ENCODE results near the gene NRXN3. TPM values are rescaled to one million over a fixed set of nuclear protein-coding genes. Genes with fewer than 3 reads are reported as not detected.
"Not testable (repeated sequence)": the region's sequence is repeated elsewhere in the genome, so short reads cannot be mapped to it uniquely, and the experiment has no call there.

Gene NRXN3
- total RNA-seq, 2 donors from 2014 or later = not detected

DNA sequence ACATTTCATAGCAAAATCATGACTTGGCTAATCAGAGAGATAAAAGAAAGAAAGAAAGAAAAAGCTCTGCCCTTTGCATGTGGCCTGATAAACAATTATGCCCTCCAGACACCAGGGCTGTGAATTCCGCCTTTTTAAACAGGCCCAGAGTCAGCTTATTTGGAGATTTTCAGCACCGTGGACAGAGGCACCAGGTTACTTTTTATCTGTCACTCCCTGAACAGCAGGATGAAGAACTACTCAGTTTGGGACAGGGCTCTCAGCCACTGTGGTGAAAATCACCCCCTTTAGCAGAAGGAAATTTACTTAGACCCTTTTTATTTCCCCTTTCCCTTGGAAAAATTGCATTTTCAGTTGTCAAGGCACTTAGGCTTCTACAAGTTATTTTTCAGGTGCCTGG, 359.9 kb downstream of the NRXN3 start:
- Mint-ChIP-seq H3K27ac (no peak overlapping the region), H3K4me3 (no peak overlapping the region)
- no peak for ATAC-seq

DNA sequence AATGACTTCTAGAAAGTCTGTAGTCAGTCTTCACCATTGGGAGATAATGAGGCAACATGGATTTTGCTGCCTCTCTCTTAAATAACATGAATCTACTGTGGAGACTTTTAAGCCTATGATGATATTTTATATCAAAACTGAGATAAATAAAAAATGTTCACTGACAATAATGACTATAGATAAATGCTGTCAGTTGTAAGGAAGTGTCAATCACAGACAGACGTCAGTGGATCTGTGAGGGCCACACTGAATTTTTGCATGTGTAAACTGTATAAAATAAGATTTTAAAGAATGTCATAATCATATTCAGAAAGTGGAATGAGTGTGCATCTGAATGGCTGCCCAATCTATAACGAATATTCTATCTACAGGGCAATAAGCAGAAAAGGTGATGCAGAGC, 364.0 kb downstream of the NRXN3 start:
- Mint-ChIP-seq H3K27me3 (no peaks in the 10 kb centered on the region), H3K4me3 (no peak overlapping the region), H3K36me3 (ENCODE audit: low read depth) (no peaks in the 10 kb centered on the region), H3K4me1 (no peaks in the 10 kb centered on the region), H3K27ac (no peak overlapping the region)
- ATAC-seq (no peak), DNase-seq (no peak)
- H3K9me3 ChIP-seq (ENCODE audit: control insufficient read depth, low read length, poor library complexity, severe bottlenecking) = no peaks in the 10 kb centered on the region

More for the DNA sequence above, 359.9 kb downstream of the NRXN3 start:
- Mint-ChIP-seq H3K4me1 (no peaks in the 10 kb centered on the region), H3K36me3 (ENCODE audit: low read depth) (no peaks in the 10 kb centered on the region), H3K27me3 (no peaks in the 10 kb centered on the region)
- H3K9me3 ChIP-seq (ENCODE audit: control insufficient read depth, low read length, poor library complexity, severe bottlenecking) = no peaks in the 10 kb centered on the region
- DNase-seq = no peak

DNA sequence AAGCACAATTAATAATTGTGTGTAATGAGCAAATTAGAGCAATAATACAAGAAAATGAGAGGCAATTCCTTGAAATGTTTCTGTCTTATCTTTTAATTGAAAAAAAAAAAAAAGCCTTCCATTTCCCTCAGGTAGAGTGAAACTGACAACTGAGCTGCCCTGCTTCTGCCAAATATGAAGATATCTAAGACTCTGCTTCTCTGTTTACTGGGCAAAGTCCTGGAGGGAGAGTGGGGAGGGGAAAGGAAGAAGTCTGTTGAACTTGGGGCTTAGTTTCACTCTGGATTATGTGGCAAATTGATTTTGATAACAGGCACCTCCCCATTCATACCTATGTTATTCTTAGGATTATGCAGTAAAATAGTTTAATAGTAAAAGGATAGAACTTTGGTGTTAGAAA, 364.9 kb downstream of the NRXN3 start:
- DNase-seq = no peak
- H3K4me3 Mint-ChIP-seq = no peak overlapping the region
- no peaks in the 10 kb centered on the region for H3K36me3 Mint-ChIP-seq (ENCODE audit: low read depth)
- no peaks in the 10 kb centered on the region for H3K4me1 Mint-ChIP-seq
- ATAC-seq = no peak
- H3K27me3 Mint-ChIP-seq = no peaks in the 10 kb centered on the region
- no peaks in the 10 kb centered on the region for H3K9me3 ChIP-seq (ENCODE audit: control insufficient read depth, low read length, poor library complexity, severe bottlenecking)
- no peak overlapping the region for H3K27ac Mint-ChIP-seq

DNA sequence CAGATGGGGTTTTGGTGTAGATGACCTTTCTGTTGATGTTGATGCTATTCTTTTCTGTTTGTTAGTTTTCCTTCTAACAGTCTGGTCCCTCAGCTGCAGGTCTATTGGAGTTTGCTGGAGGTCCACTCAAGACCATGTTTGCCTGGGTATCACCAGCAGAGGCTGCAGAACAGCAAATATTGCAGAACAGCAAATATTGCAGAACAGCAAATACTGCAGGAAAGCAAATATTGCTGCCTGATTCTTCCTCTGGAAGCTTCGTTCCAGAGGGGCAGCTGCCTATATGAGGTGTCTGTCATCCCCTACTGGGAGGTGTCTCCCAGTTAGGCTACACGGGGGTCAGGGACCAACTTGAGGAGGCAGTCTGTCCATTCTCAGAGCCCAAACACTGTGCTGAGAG, 371.6 kb downstream of the NRXN3 start:
- H3K9me3 ChIP-seq (ENCODE audit: control insufficient read depth, low read length, poor library complexity, severe bottlenecking); H3K27ac Mint-ChIP-seq; DNase-seq; H3K36me3 Mint-ChIP-seq (ENCODE audit: low read depth); H3K4me1 Mint-ChIP-seq; H3K4me3 Mint-ChIP-seq; ATAC-seq; H3K27me3 Mint-ChIP-seq: not testable (repeated sequence)

DNA sequence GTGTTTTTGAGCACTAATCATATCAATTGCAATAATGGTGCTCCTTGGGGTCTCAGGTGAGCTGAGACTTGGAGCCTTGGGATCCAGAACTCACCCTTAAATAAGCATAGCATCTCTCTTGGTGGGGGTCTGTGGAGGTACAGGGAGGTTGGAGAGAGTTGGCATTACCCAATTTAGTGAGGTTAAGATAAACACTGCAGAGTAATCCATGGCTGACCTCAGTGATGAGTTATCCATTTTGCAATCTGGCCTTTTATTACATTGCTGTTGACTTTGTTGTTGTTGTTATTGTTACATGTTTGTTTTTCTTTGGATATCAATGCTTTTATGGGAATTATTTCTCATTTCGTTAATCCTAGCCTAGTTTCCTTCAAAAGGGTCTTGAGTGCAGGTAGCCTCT, 373.3 kb downstream of the NRXN3 start:
- no peaks in the 10 kb centered on the region for H3K9me3 ChIP-seq (ENCODE audit: control insufficient read depth, low read length, poor library complexity, severe bottlenecking)
- H3K27ac Mint-ChIP-seq = no peak overlapping the region

DNA sequence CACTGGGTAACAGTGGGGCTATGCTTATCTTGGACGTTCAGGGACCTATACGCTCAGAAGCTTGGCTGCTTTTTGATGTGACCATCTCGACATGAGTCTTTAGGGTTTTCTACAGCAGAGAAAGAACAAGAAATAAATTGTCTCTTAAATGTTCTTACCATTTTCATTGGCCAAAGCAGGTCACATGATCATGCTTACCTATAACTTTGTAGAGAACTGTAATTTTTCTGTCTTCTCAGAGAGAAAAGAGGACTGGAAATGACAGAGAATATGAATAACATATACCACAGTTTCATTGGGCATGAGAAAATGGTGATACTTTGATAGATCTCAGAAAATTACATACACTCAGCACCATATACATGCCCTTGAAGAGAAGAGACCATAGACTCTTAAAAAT, 390.9 kb downstream of the NRXN3 start:
- peaks cover 6% of the 10 kb centered on the region for H3K27me3 Mint-ChIP-seq
- no peaks in the 10 kb centered on the region for H3K36me3 Mint-ChIP-seq (ENCODE audit: low read depth)
- H3K4me1 Mint-ChIP-seq = no peaks in the 10 kb centered on the region
- no peak overlapping the region for H3K4me3 Mint-ChIP-seq
- no peaks in the 10 kb centered on the region for H3K9me3 ChIP-seq (ENCODE audit: control insufficient read depth, low read length, poor library complexity, severe bottlenecking)
- H3K27ac Mint-ChIP-seq = no peak overlapping the region
- no peak for ATAC-seq
- DNase-seq = no peak

More for the DNA sequence above, 373.3 kb downstream of the NRXN3 start:
- Mint-ChIP-seq H3K36me3 (ENCODE audit: low read depth) (no peaks in the 10 kb centered on the region), H3K4me3 (no peak overlapping the region), H3K4me1 (no peaks in the 10 kb centered on the region), H3K27me3 (no peaks in the 10 kb centered on the region)
- ATAC-seq (no peak), DNase-seq (no peak)

DNA sequence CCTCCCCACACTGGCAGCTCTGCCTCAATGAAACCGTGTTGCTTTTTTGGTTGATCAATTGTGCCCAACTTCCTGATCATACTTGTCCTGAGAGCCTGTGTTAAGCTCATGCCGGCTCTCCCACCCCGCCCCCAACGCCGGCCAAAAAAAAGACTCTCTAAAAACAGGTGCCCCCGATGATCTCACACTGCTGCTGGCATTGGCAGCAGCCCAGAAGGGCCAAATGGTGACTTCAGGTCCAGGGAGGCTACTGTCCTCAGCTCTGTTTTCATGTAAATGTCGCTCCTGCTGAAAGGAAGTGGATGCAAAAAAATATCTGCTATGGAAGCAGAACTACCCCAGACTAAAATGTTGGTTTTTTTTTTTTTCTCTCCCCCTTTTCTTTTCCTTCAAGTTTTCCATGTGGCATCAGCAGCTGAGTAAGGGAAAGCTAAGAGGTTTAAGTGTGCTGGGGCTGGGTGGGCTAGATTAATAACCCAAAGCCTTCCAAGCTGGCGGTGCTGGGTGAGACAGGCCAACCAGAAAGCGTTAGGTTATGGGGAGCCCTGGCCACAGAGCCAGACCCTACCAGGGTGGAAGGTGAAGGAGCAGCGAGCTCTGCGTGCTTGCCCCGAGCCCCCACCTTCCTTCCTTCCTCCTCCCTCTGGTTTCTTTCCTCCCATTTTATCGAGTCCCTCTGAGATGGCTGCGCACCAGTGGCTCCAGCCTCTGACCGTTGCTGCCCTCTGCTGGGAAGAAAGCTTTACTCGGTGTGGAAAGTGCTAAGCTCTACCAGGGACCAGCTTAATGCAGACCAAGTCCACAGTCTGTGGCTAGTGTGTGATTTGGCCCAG, 396.1 kb downstream of the NRXN3 start:
- no peaks in the 10 kb centered on the region for H3K9me3 ChIP-seq (ENCODE audit: control insufficient read depth, low read length, poor library complexity, severe bottlenecking)
- H3K27me3 Mint-ChIP-seq = peaks cover 4% of the 10 kb centered on the region
- peak overlapping the region; percentile 63 for H3K4me3 Mint-ChIP-seq
- DNase-seq = peak; percentile 8 to 25 (median 14)
- ATAC-seq = peak; percentile 78
- no peaks in the 10 kb centered on the region for H3K36me3 Mint-ChIP-seq (ENCODE audit: low read depth)
- H3K27ac Mint-ChIP-seq = peak overlapping the region; percentile 14
- H3K4me1 Mint-ChIP-seq = no peaks in the 10 kb centered on the region

DNA sequence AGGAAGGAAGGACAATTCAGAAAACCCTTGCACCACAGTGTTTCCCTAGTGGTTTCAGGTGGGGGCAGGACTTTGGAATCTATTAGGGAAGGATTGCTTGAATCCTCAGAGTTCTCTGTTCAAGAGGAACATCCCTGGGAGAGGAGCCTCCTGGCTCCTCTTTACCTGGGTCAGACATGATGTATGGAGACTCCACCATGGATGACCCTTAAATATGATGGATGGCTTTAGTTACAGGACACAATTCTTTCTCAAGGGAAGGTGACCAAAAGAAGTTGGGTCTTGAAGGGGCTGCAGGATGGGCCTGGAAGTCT, 396.6 kb downstream of the NRXN3 start:
- no peaks in the 10 kb centered on the region for H3K9me3 ChIP-seq (ENCODE audit: control insufficient read depth, low read length, poor library complexity, severe bottlenecking)
- no peak for ATAC-seq
- H3K4me1 Mint-ChIP-seq = no peaks in the 10 kb centered on the region
- no peak overlapping the region for H3K27ac Mint-ChIP-seq
- DNase-seq = no peak
- peak overlapping the region; percentile 63 for H3K4me3 Mint-ChIP-seq
- no peaks in the 10 kb centered on the region for H3K36me3 Mint-ChIP-seq (ENCODE audit: low read depth)
- peaks cover 4% of the 10 kb centered on the region for H3K27me3 Mint-ChIP-seq

DNA sequence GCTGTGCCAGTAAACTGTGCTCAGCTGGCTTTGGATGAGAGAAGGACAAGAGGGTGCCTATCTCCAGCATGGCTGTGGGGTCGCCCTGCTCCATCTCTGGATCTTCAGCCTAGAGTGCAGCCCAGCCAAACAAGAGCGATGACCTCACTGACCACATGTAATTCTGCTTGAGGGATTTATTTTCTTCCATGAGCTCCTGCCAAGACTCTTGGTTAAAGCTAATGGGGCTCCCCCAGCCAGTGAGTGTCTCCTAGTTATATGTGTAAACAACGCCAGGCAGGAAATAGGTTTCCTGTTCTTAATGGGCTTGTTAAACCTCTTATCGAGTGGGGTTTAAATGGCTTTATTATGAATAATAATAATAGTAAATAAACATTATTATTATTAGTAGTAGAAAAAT, 397.2 kb downstream of the NRXN3 start:
- no peak for DNase-seq

DNA sequence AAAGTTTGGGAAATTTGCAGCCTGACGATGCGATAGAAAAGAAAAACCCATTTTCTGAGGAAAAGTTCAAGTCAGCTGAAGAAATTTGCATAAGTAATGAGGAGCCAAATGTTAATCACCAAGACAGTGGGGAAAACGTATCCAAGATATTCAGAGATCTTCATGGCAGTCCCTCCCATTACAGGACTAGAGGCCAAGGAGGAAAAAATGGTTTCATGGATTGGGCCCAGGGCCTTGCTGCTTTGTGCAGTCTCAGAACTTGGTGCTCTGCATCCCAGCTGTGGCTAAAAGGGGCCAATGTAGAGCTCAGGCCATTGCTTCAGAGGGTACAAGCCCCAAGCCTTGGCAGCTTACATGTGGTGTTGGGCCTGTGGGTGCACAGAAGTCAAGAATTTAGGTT, 403.6 kb downstream of the NRXN3 start:
- not testable (repeated sequence) for H3K9me3 ChIP-seq (ENCODE audit: control insufficient read depth, low read length, poor library complexity, severe bottlenecking); H3K36me3 Mint-ChIP-seq (ENCODE audit: low read depth); H3K27ac Mint-ChIP-seq; DNase-seq; H3K4me3 Mint-ChIP-seq; H3K4me1 Mint-ChIP-seq; H3K27me3 Mint-ChIP-seq; ATAC-seq

More for the DNA sequence above, 397.2 kb downstream of the NRXN3 start:
- H3K27me3 Mint-ChIP-seq = peaks cover 9% of the 10 kb centered on the region
- no peak overlapping the region for H3K4me3 Mint-ChIP-seq
- no peaks in the 10 kb centered on the region for H3K9me3 ChIP-seq (ENCODE audit: control insufficient read depth, low read length, poor library complexity, severe bottlenecking)
- no peaks in the 10 kb centered on the region for H3K4me1 Mint-ChIP-seq
- no peak overlapping the region for H3K27ac Mint-ChIP-seq
- H3K36me3 Mint-ChIP-seq (ENCODE audit: low read depth) = no peaks in the 10 kb centered on the region
- ATAC-seq = no peak

DNA sequence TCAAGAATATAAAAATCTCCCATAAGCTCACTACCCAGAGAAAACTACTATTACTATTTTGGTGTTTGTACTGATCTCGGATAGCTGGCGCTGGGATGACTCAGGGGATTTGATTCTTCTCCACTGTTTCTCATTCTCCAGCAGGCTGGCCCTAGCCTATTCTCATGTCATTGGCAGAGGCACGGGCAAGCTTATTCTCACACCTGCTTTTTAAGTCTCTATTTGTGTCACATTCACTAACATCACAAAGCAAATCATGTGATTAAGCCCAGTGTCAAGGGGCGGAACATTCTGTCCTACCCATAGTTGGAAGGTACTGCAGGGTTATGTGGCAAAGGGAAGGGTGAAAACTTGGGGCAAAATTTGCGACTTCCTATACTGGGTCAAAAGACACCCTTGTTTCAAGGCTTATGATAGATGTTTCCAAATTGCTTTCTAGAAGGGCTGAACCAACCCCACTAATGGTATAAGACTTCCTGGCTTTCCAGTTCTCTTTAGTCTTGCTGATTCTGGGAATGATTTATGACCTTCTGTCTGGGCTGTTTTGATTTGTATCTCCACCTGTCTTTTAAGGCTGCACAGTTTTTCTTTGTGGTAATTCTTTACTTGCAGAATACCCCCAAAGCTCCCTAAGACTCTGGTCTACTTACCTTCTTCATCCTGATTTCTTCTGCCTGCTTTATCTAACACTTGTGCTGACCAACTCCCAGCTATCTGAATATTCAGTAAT, 406.4 kb downstream of the NRXN3 start:
- no peak overlapping the region for H3K27ac Mint-ChIP-seq
- DNase-seq (no peak), ATAC-seq (no peak)
- no peaks in the 10 kb centered on the region for H3K4me1 Mint-ChIP-seq
- peaks cover 12% of the 10 kb centered on the region for H3K27me3 Mint-ChIP-seq
- no peak overlapping the region for H3K4me3 Mint-ChIP-seq
- no peaks in the 10 kb centered on the region for H3K36me3 Mint-ChIP-seq (ENCODE audit: low read depth)
- H3K9me3 ChIP-seq (ENCODE audit: control insufficient read depth, low read length, poor library complexity, severe bottlenecking) = no peaks in the 10 kb centered on the region

DNA sequence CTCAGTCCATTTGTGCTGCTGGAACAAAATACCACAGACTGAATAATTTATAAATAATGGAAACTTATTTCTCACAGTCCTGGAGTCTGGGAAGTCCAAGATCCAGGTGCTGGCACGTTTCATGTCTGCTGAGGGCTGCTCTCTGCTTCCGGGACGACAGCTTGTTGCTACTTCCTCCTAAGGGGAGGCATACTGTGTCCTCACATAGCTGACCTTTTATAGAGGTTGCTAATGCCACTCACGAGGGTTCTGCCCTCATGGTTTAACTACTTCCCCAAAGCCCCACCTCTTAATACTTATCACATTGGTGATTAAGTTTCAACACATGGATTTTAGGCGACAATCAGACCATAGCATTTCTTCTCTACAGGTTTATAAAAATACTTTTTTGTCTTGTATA, 411.1 kb downstream of the NRXN3 start:
- Mint-ChIP-seq H3K4me3 (no peak overlapping the region), H3K4me1 (no peaks in the 10 kb centered on the region), H3K27me3 (peaks cover 31% of the 10 kb centered on the region), H3K27ac (no peak overlapping the region), H3K36me3 (ENCODE audit: low read depth) (peaks cover 2% of the 10 kb centered on the region)
- no peak for ATAC-seq
- no peak for DNase-seq
- no peaks in the 10 kb centered on the region for H3K9me3 ChIP-seq (ENCODE audit: control insufficient read depth, low read length, poor library complexity, severe bottlenecking)

DNA sequence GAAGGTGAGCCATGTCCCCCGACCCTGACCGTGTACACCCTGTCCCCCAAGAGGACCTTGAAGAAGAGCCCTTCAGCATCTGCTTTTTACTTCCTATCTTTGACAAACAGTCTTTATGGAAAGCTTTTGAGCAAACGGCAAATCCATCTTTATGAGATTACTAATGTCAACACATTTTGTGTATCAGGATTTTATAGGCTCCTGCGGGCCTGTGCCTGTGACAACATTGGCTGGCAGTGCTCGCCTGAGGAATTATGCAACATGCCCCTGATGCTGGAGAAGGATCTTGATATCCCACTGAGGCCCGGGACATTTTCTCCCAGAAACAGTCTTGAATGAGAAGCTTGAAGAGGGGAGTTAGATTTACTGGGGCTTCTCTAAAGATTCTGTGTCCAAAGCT, 416.5 kb downstream of the NRXN3 start:
- no peak overlapping the region for H3K27ac Mint-ChIP-seq
- DNase-seq = no peak
- H3K9me3 ChIP-seq (ENCODE audit: control insufficient read depth, low read length, poor library complexity, severe bottlenecking) = no peaks in the 10 kb centered on the region
- H3K4me1 Mint-ChIP-seq = no peaks in the 10 kb centered on the region
- H3K36me3 Mint-ChIP-seq (ENCODE audit: low read depth) = peaks cover 2% of the 10 kb centered on the region
- H3K27me3 Mint-ChIP-seq = peaks cover 38% of the 10 kb centered on the region
- no peak overlapping the region for H3K4me3 Mint-ChIP-seq
- no peak for ATAC-seq

DNA sequence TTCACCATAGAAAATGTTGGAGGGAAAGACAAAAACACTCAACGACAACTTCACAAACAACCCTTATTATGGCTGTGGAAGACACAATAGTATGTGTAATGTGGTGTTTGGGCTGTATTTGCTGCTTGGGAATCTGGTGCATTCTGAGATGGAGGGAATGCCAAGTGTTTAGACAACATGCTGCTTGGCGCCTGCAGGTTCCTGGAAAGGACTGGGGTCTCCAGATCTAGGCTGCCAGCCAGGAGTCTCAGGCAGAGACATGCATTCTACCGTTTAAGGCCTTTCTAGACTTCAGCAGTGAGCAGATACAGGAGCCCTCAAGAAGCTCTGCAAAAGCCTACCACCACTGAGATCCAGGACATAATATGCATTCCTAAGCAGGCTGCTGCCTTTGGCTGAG, 418.7 kb downstream of the NRXN3 start:
- H3K36me3 Mint-ChIP-seq (ENCODE audit: low read depth) = peaks cover 2% of the 10 kb centered on the region
- no peak for ATAC-seq

More for the DNA sequence above, 418.7 kb downstream of the NRXN3 start:
- H3K27ac Mint-ChIP-seq = no peak overlapping the region
- DNase-seq = no peak
- H3K4me3 Mint-ChIP-seq = no peak overlapping the region
- no peaks in the 10 kb centered on the region for H3K9me3 ChIP-seq (ENCODE audit: control insufficient read depth, low read length, poor library complexity, severe bottlenecking)
- peaks cover 27% of the 10 kb centered on the region for H3K27me3 Mint-ChIP-seq
- H3K4me1 Mint-ChIP-seq = no peaks in the 10 kb centered on the region
